HG03097 (cell line): Measurements from ENCODE around the gene GRXCR2.
"Not testable (repeated sequence)": the region's sequence is repeated elsewhere in the genome, so short reads cannot be mapped to it uniquely, and the experiment has no call there.

Source experiments
- ATAC-seq: cut with Tn5 transposase; IDR thresholded peaks from one replicate; pipeline ENCODE4 v1.9.1; 2021; ENCODE audit not compliant: unreplicated experiment, low FRiP score

Gene GRXCR2, protein sequence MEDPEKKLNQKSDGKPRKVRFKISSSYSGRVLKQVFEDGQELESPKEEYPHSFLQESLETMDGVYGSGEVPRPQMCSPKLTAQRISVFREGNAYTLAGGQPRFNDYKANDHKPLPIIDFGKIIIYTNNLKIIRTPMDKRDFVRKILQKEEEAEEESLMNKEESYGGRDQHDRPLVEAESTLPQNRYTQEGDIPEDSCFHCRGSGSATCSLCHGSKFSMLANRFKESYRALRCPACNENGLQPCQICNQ

DNA sequence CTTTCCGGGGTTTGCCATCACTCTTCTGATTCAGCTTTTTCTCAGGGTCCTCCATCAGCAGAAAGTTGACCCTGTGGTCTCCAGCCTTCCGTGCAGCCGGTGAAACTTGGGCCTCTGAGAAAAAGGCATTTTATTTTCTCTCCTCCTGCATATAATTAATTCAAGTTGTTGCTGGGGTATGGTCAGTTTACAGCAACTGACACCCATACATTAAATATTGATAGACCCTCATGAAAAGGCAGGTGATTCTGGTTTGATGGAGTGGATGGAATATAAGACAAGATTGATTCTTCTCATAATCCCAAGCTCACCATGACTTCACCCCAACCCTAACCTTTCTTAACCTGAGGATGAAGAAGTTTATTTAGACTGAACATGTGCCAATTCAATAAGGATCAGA, at the start of gene GRXCR2:
Gene GRXCR2, minus strand, starts transcription at position 101 of the 400 bp plus-strand sequence. Its CDS starts 46 bp downstream, at position 55.
- no peak for ATAC-seq

DNA sequence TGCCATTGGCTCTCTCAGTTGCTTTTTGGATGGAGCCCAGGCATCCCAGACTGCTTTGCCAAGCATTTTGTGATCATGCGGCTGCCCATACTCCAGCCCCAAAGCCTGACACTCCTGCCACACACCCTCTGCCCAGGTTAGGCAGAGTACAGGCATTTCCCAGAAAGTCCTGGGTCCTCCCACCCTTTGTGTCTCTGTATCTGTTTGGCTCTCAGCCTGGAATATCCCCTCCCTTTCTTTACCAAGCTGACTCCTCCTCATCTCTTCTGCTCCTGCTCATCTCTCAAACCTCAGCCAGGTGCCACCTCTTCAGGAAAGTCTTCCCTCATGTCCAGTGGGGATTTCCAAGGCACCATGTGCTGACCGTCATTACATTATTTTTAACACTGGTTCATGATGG, 49.2 kb upstream of the GRXCR2 start:
- ATAC-seq: no peak

DNA sequence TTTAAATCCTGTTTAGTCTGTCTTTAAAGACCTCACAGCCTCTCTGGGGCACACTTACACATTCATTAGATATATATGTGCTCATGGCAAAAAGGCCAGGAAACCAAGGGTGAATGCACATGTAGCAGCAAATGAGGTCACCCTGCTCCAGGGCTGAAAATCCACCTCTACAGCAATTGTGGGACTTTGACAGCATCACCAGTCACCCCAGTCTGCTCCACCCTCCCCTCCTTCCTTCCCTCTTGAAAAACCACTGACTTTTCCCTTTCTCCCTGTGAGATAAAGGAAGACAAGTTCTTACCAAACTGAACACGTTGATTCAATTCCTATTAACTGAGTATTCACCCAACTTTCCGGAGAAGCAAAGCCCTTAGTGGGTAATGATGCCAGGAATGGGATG, 48.4 kb upstream of the GRXCR2 start:
- no peak for ATAC-seq

DNA sequence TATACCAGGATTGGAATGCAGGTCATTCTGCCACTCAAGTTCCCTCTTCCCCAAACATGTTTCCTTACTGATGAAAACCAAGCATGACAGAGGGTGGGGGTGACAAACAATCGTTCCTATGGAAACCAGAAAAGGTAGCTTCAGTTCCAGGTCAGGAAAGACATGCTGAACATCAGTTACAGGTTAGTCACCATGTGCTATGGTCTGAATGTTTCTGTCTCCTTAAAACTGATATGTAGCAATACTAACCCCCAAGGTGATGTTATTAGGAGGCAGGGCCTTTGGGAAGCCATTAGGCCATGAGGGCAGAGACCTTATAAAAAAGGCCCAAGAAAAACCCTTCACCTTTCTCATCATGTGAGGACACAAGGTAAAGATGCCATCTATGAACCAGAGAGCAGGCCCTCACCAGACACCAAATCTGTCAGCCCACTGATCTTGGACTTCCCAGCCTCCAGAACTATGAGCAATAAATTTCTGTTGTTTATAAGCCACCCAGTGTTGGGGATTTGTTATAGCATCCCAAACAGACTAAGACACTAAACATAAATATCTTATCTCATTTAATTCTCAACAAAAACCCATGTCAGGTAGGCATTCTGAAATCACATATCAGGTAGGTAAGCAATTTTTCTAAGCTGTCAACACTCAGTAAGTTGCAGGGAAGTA, 47.9 kb upstream of the GRXCR2 start:
- ATAC-seq: no peak

DNA sequence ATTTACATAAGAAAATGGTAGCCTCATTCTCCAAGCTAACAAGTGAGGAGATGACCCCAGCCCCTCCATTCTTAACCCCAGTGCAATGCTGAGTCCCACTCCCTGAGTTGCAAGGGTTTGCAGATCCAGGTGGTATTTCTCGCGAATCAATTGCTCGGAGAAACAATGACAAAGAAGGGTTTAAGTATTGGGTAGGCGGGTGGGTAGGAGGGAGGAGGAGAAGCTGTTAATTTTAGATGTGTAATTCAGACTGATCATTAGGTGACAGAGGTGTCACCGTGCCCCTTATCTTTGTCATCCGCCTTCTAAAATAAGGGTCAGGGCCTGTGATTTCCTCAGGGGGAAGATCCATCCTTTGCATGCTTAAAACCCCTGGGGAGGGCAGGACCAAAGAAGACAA, 46.6 kb upstream of the GRXCR2 start:
- no peak for ATAC-seq

DNA sequence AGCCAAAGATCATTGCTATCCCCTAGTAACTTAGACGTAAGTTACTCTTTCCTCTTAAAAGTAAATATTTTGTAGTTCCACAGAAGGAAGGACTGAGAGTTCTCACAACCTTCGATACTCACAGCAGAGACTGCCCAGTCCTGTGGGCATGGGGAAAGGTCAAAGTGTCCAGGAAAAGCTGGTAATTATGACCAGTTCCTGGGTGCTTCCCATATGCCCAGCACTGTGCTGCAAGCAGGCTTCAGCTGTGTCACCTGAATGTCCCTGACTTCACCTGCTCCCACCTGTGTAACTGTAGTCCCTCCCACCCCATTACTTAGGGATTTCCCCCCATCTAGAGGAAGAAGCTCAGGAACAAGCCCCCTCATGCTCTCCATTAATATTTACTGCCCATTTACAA, 45.6 kb upstream of the GRXCR2 start:
- no peak for ATAC-seq

DNA sequence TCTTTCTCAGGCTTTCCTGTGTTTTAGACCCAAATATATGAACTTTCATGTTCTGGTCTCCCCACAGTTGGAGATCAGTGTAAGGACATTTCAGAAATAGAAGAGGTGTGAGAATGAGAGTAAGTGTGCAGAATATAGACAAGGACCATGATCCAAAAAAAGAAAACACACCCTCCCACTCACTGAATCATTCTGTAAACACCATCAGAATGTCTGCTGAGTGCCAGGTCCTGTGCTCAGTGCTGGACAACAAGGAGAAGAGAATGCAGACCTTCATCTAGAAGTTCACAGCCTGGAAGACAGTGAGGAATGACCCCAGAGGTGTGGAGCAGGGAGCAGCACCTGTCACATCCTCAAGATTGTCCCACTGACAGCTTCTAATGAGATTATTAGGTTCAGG, 44.5 kb upstream of the GRXCR2 start:
- ATAC-seq: no peak

DNA sequence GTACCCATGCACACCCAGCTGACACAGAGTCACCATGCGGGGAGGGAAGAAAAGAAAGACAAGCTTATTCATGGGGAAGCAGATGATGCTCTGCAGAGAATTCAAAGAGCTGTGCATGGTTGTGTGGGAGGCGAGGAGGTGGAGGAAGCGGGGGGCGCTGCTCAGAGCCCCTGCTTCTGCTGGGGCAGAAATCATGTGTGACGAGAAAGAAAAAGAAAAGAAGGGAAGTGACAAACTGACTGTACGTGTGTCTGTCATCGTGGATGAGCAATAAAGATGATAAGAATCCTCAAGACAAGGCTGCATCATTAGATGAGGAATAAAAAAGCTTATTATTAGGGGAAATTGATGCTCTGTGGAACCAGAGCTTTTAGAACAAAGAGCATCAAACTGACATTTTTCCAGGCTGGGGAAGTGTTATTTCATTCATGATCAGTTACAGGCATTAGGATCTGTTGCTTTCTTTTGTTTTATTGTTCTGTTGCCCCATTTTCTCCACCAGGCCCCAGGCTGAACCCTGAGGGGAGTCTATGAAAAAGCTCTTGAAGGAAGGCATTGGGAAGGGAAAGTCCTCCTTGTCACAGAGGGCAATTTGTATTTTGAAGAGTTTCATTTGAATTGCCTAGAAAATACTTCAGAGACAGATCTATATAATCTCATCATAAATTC, 43.3 kb upstream of the GRXCR2 start:
- ATAC-seq: no peak

DNA sequence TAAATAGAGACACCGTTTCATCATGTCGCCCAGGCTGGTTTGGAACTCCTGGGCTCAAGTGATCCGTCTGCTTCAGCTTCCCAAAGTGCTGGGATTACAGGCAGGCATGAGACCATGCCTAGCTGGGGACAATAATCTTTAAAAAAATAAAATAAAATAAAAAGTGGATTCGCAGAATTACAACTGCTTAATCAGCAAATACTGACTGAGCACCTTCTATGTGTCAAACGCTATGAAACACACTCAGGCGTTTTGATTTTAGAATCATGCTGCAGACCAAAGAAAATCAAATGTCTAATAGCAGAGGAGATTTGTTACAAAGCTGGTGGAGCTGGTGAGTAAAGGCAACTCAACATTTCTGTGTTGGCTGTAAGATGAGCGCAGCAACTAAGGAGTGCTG, 40.9 kb upstream of the GRXCR2 start:
- ATAC-seq: no peak

DNA sequence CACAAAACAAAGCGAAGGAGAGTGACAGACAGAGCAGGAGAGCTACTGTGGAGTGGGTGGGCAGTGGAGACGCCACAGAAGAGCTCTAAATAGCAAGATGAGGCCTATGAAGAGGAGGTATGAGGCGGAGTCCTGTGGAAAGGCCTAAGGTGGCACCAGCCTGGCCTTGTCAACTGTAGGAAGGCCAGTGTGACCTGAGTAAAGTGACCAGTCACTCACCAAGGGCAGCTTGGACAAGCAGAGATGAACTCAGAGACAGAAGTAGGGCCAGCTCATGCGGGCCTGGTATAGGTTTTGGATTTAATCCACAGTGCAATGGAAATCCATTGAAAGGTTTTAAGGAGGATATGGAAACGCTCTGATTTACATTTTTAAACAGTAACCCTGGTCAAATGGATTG, 39.8 kb upstream of the GRXCR2 start:
- ATAC-seq: no peak

DNA sequence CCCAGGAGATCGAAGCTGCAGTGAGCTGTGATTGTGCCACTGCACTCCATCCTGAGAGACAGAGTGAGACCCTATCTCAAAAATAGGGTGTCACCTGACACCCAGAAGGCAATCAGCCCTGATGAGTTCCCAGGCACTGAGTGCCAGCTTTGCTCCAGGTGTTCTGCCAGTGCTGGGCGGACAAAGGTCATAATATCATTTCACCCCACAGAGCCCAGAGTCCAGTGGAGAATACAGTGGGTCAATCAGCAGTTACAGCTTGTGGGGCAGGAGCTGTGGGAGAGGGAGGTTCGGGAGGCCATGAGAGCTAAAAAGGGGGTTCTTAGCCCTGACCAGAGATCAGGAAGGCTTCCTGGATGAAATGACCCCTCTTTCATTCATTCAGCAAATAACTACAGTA, 39.2 kb upstream of the GRXCR2 start:
- ATAC-seq: no peak

DNA sequence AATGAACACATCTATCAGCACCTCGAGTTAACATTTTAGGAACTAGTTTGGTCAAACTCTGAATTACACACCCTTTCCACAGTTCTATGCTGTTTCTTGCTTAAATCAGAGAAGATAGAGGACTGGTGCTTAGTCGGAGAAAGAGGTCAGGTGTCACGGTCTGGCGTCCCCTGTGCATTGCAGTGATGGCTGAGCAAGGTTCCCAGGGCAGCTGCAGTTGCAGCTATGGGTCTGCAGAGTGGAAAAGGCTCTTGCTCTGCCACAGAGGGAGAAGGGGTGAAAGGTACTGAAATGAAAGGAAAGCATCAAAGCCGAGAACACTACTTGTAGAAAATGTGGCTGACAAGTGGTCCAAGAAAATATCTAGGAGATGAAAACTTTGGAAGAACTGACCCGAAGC, 38.4 kb upstream of the GRXCR2 start:
- ATAC-seq: no peak

DNA sequence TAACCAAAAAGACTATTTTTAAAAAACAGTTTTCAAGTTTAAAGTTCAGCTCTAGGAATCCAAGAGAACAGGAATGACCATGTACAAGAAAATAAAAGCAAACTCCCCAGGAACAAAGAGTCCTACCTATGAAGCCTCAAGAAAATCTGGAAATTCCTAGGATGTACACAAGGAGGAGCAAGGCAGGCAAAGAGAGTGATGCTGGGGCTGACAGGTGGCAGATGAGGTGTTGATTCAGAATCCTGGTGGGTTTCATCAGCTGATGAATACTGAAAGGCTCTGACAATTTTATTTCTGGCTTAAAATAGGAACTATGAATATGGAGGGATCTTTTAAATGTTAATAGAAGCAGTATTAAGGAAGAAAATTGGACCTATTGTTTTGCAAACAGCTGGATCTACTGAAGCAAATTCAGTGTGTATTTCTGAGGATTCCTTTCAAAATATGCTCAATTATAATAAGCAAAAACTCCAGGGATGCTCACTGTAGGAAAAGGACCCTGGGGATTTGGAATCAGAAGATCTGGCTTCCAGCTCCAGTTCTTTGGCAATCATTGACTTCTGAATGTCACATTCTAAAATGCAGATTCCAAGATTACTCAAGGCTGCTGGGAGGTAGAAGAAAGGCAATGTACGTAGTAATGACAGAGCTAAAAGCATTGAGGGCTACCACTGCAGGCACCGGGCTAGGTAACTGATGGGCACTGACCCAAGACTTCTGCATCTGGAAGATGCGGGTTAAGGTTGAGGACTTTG, 35.6 kb upstream of the GRXCR2 start:
- ATAC-seq: no peak

DNA sequence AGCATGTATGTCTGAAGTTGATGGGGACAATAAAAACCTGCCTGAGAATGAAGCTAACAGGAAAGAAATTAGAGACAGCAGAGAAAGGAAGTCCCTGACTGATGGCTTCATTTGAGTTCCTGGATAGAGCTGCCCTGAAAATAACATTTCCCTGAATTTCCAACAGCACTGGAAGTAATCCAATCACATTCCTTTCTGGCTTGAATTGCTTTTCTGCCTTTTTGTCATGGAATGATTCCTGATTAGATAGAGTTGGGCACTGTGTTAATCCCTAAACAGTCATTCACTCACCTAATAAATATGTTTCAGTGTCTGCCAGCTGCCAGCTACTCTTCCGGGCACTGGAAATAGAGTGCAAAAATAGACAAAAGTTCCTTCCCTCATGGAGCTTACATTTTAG, 33.6 kb upstream of the GRXCR2 start:
- no peak for ATAC-seq

DNA sequence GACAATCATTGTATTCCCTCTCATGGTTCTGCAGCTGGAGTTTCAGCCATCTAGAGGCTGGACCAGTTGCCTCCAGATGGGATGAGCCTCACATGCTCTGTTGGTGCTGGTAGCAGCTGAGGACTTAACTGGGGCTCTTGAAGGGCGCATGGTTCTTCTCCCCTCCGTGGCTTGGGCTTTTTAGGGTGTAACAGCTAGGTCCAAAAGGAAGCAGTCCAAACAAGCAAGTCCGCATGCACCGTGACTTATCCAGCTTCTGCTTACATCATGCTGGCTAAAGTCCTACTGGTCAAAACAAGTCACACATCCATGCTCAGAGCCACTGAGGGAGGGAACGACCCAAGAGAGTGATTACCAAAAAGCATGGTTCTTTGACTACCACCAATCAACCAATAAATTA, 31.9 kb upstream of the GRXCR2 start:
- no peak for ATAC-seq

DNA sequence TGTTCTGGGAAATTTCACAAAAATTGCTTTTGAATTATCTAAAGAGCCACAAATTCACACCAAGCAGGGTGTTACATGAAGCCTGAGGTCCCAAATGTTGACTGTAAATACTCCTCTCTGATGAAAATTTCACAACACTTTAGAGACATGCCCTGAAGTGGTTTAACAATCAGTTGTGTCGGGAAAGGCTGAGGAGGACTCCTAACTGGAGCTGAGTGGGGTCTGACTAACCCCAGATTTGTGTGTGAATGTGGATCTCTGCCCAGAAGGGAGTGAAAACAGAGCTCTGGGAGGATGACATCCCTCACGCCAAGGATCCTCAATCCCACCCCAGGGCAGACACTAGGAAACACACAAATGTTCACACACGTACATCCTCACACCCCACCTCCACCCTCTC, 31.1 kb upstream of the GRXCR2 start:
- no peak for ATAC-seq

DNA sequence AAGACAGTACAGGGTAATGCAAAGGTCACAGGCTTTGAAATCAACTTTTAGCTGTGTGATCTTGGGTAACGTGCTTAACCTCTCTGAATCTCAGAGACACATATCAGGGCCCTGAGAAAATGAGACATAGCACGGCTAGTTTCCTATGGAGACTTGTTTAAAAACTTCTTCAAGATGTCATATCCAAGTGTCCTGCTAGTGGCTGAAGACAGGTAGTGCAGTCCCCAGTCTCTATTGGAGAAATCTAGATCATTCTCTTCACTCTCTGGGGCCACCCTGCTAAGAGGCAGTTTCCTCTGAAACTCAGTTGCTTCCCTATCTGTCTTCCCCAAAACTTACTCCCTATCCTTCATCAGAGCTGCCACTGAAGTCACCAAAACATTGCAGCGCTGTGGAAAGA, 30.3 kb upstream of the GRXCR2 start:
- no peak for ATAC-seq

DNA sequence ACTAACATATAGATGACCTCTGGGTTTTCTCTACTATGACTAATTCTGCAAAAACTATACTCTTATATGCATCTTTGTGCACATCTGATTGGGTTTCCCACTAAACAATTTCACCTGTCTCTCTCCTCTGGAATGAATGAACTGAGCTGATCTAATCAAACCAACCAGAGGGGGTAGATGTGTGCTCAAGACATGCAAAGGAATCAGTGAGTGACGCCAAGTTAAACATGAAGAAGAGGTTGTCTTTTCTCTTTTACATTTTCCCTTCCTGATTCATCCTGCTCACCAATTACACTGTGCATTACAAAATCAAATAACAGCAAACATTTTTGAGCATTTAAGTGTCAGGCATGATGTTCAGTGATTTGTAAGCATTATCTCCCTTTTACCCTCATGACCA, 29.6 kb upstream of the GRXCR2 start:
- no peak for ATAC-seq

DNA sequence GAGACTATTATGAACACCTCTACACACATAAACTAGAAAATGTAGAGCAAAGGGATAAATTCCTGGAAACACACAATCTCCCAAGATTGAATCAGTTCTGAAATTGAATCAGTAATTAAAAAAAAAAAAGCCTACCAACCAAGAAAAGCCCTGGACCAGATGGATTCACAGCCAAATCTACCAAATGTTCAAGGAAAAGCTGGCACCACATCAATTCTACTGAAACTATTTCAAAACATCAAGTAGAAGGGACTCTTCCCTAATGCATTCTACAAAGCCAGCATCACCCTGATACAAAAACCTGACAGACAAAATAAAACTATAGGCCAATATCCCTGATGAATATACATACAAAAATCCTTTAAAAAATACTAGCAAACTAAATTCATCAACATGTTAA, 25.4 kb upstream of the GRXCR2 start:
- ATAC-seq: no peak

DNA sequence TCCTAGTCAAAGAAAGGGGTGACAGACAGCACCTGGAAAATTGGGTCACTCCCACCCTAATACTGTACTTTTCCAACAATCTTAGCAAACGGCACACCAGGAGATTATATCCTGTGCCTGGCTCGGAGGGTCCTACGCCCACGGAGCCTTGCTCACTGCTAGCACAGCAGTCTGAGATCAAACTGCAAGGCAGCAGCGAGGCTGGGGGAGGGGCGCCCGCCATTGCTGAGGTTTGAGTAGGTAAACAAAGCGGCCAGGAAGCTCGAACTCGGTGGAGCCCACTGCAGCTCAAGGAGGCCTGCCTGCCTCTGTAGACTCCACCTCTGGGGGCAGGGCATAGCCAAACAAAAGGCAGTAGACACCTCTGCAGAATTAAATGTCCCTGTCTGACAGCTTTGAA, 18.6 kb upstream of the GRXCR2 start:
- ATAC-seq: not testable (repeated sequence)

DNA sequence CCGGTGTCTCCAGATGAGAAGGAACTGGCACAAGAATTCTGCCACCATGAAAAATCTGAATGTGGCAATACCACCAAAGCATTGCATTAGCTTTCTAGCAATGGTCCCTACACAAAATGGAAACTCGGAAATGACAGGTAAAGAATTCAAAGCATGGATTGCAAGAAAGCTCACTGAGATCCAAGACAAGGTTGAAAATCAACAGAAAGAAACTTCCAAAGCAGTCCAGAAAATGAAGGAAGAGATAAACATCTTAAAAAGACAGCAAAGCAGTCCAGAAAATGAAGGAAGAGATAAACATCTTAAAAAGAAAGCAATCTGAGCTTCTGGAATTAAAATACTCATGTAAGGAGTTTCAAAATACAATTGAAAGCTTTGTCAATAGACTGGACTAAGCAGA, 16.8 kb upstream of the GRXCR2 start:
- ATAC-seq: no peak
